Epidermal melanocyte (primary cell): Measurements from ENCODE around the gene ZFP36L2.
A peak's percentile ranks its signal among the peaks of the same experiment; 100 is the strongest.

Source experiments
- DNase-seq: peaks from one replicate; pipeline ENCODE4 v3.0.0; 2011; ENCODE audit warnings: low spot score; ENCODE audit not compliant: insufficient read length

Gene ZFP36L2

GRCh38 chr2:43226558-43226954 lies at the start of gene ZFP36L2:
ZFP36L2 (minus strand) TSS chr2:43226606; CDS start chr2:43226315, 291 bp downstream.
- DNase-seq, result peak; percentile 95

GRCh38 chr2:43274721-43275120 lies 48.3 kb upstream of the ZFP36L2 start:
- no peak for DNase-seq

- no peak for DNase-seq
These were observed 47.6 kb upstream of the ZFP36L2 start for GRCh38 chr2:43274055-43274454.

- DNase-seq, result no peak
These were observed 47.1 kb upstream of the ZFP36L2 start for GRCh38 chr2:43273529-43273928.

GRCh38 chr2:43270930-43271615 lies 44.7 kb upstream of the ZFP36L2 start:
- no peak for DNase-seq

GRCh38 chr2:43270461-43270860 lies 44.1 kb upstream of the ZFP36L2 start:
- DNase-seq, result no peak

GRCh38 chr2:43269706-43270105 lies 43.3 kb upstream of the ZFP36L2 start:
- no peak for DNase-seq

- DNase-seq, result no peak
These were observed 42.7 kb upstream of the ZFP36L2 start for GRCh38 chr2:43269074-43269572.

- no peak for DNase-seq
These were observed 41.9 kb upstream of the ZFP36L2 start for GRCh38 chr2:43268066-43268953.

- no peak for DNase-seq
These were observed 41.0 kb upstream of the ZFP36L2 start for GRCh38 chr2:43267381-43267780.

GRCh38 chr2:43266711-43267111 lies 40.3 kb upstream of the ZFP36L2 start:
- no peak for DNase-seq

- no peak for DNase-seq
These were observed 39.0 kb upstream of the ZFP36L2 start for GRCh38 chr2:43265421-43265820.

- DNase-seq, result no peak
These were observed 38.6 kb upstream of the ZFP36L2 start for GRCh38 chr2:43265001-43265400.

GRCh38 chr2:43262951-43263350 lies 36.5 kb upstream of the ZFP36L2 start:
- no peak for DNase-seq

GRCh38 chr2:43262239-43262638 lies 35.8 kb upstream of the ZFP36L2 start:
- DNase-seq, result no peak

GRCh38 chr2:43259512-43259911 lies 33.1 kb upstream of the ZFP36L2 start:
- no peak for DNase-seq

GRCh38 chr2:43258547-43259156 lies 32.2 kb upstream of the ZFP36L2 start:
- no peak for DNase-seq

GRCh38 chr2:43255296-43255910 lies 29.0 kb upstream of the ZFP36L2 start:
- no peak for DNase-seq

- DNase-seq, result no peak
These were observed 27.9 kb upstream of the ZFP36L2 start for GRCh38 chr2:43254331-43254730.

GRCh38 chr2:43251171-43251731 lies 24.8 kb upstream of the ZFP36L2 start:
- DNase-seq, result peak; percentile 54

- no peak for DNase-seq
These were observed 23.6 kb upstream of the ZFP36L2 start for GRCh38 chr2:43250015-43250414.
